SK-N-SH treated with all-trans-retinoic acid at 6 μM for 48 hours (cell line): ENCODE data around the gene CXXC5.

ENCODE experiments used
- ATAC-seq: fragments of 200-7000 bp; cut with Tn5 transposase; 3 replicates; pipeline ENCODE4 v1.9.1; 2020; ENCODE audit warnings: mild to moderate bottlenecking, moderate library complexity
- ARNTL ChIP-seq: fragments of 450-650 bp; formaldehyde crosslinking; IDR thresholded peaks from 2 replicates; pipeline ENCODE4 v1.5.0; 2020; ENCODE audit warnings: low read depth, mild to moderate bottlenecking, moderate library complexity, borderline replicate concordance
- BACH2 ChIP-seq: fragments of 250-450 bp; sonication (Bioruptor Pico); IDR thresholded peaks from 2 replicates; pipeline ENCODE4 v1.9.0; 2021; ENCODE audit warnings: mild to moderate bottlenecking, borderline replicate concordance
- CSDC2 ChIP-seq: fragments of 250-450 bp; sonication (Bioruptor Pico); IDR thresholded peaks from 2 replicates; pipeline ENCODE4 v1.5.0; 2020; ENCODE audit warnings: mild to moderate bottlenecking, moderate library complexity
- ESRRG ChIP-seq: fragments of 250-450 bp; sonication (Bioruptor Pico); IDR thresholded peaks from 2 replicates; pipeline ENCODE4 v1.6.1; 2021; ENCODE audit warnings: mild to moderate bottlenecking
- GLIS3 ChIP-seq: fragments of 250-450 bp; sonication (Bioruptor Pico); IDR thresholded peaks from 2 replicates; pipeline ENCODE4 v1.5.0; 2020; ENCODE audit warnings: mild to moderate bottlenecking, moderate library complexity
- ISL1 ChIP-seq: fragments of 250-450 bp; sonication (Bioruptor Pico); IDR thresholded peaks from 2 replicates; pipeline ENCODE4 v2.1.2; 2022; ENCODE audit warnings: mild to moderate bottlenecking, moderate library complexity
- OSR1 ChIP-seq: fragments of 250-450 bp; sonication (Bioruptor Pico); IDR thresholded peaks from 2 replicates; pipeline ENCODE4 v1.8.0; 2022; ENCODE audit warnings: moderate library complexity, mild to moderate bottlenecking, inconsistent platforms
- PATZ1 ChIP-seq: fragments of 250-450 bp; sonication (Bioruptor Pico); IDR thresholded peaks from 2 replicates; pipeline ENCODE4 v1.8.0; 2020; ENCODE audit warnings: mild to moderate bottlenecking, moderate library complexity, borderline replicate concordance
- PPARA ChIP-seq: fragments of 250-450 bp; sonication (Bioruptor Pico); IDR thresholded peaks from 2 replicates; pipeline ENCODE4 v1.5.0; 2020; ENCODE audit warnings: mild to moderate bottlenecking, borderline replicate concordance
- RARB ChIP-seq: fragments of 250-450 bp; sonication (Bioruptor Pico); IDR thresholded peaks from 2 replicates; pipeline ENCODE4 v1.8.0; 2021; ENCODE audit warnings: mild to moderate bottlenecking, moderate library complexity
- SNAI2 ChIP-seq: fragments of 250-450 bp; sonication (Bioruptor Pico); IDR thresholded peaks from 2 replicates; pipeline ENCODE4 v1.5.0; 2020; ENCODE audit warnings: mild to moderate bottlenecking, moderate library complexity
- TOX ChIP-seq: fragments of 250-450 bp; sonication (Bioruptor Pico); IDR thresholded peaks from 2 replicates; pipeline ENCODE4 v1.8.0; 2021; ENCODE audit warnings: mild to moderate bottlenecking, moderate library complexity, borderline replicate concordance
- TSHZ2 ChIP-seq: fragments of 250-450 bp; sonication (Bioruptor Pico); IDR thresholded peaks from 2 replicates; pipeline ENCODE4 v1.5.0; 2020; ENCODE audit warnings: mild to moderate bottlenecking, moderate library complexity
- ZC3H10 ChIP-seq: fragments of 250-450 bp; sonication (Bioruptor Pico); IDR thresholded peaks from 2 replicates; pipeline ENCODE4 v1.5.1; 2021; ENCODE audit warnings: mild to moderate bottlenecking, moderate library complexity
- ZFP3 ChIP-seq: fragments of 250-450 bp; sonication (Bioruptor Pico); IDR thresholded peaks from 2 replicates; pipeline ENCODE4 v1.5.0; 2020; ENCODE audit warnings: mild to moderate bottlenecking, moderate library complexity
- ZFP30 ChIP-seq: fragments of 450-650 bp; formaldehyde crosslinking; IDR thresholded peaks from 2 replicates; pipeline ENCODE4 v1.5.0; 2022; ENCODE audit warnings: mild to moderate bottlenecking, moderate library complexity
- ZNF565 ChIP-seq: fragments of 450-650 bp; formaldehyde crosslinking; conservative IDR thresholded peaks from 2 replicates; pipeline ENCODE4 v1.5.0; 2020; ENCODE audit warnings: low read depth, mild to moderate bottlenecking, moderate library complexity
- ZNF70 ChIP-seq: fragments of 450-650 bp; formaldehyde crosslinking; IDR thresholded peaks from 2 replicates; pipeline ENCODE4 v1.5.0; 2020; ENCODE audit warnings: mild to moderate bottlenecking, moderate library complexity
- ZNF8 ChIP-seq: fragments of 450-650 bp; formaldehyde crosslinking; IDR thresholded peaks from 2 replicates; pipeline ENCODE4 v1.5.0; 2020; ENCODE audit warnings: mild to moderate bottlenecking, moderate library complexity
- TF ChIP-seq, protein P1 (sequence below): fragments of 250-450 bp; sonication (Bioruptor Pico); IDR thresholded peaks from 2 replicates; pipeline ENCODE4 v1.5.1; 2020; ENCODE audit warnings: low read depth, mild to moderate bottlenecking, moderate library complexity
- TF ChIP-seq, protein P2 (sequence below): fragments of 250-450 bp; sonication (Bioruptor Pico); IDR thresholded peaks from 2 replicates; pipeline ENCODE4 v1.5.1; 2021; ENCODE audit warnings: mild to moderate bottlenecking, moderate library complexity

The CXXC5 gene

GRCh38 chr5:139684350-139684880 is 36.3 kb downstream of the CXXC5 start:
- no peak for ATAC-seq
- TF ChIP-seq ZFP30, result no peak
- no peak for TF ChIP-seq CSDC2 (CRISPR knock-in tag)
- no peak for TF ChIP-seq ZC3H10 (CRISPR knock-in tag)
- TF ChIP-seq RARB (CRISPR knock-in tag), result no peak
- no peak for TF ChIP-seq ARNTL
- TF ChIP-seq SNAI2 (CRISPR knock-in tag), result no peak
- no peak for TF ChIP-seq ZFP3 (CRISPR knock-in tag)
- TF ChIP-seq ZNF565 (CRISPR knock-in tag), result no peak
- TF ChIP-seq GLIS3 (CRISPR knock-in tag), result no peak

- TF ChIP-seq ESRRG (CRISPR knock-in tag) (no peak), TOX (CRISPR knock-in tag) (no peak), PATZ1 (CRISPR knock-in tag) (no peak), ZNF70 (no peak), OSR1 (CRISPR knock-in tag) (no peak), RARB (CRISPR knock-in tag) (no peak), ISL1 (CRISPR knock-in tag) (no peak), ZNF8 (no peak), SNAI2 (CRISPR knock-in tag) (no peak)
- ATAC-seq, result no peak
Measured at GRCh38 chr5:139684881-139685749, 37.0 kb downstream of the CXXC5 start.

- no peak for ATAC-seq
- TF ChIP-seq PATZ1 (CRISPR knock-in tag), result no peak
- no peak for TF ChIP-seq BACH2 (CRISPR knock-in tag)
- TF ChIP-seq TOX (CRISPR knock-in tag), result no peak
- TF ChIP-seq PPARA (CRISPR knock-in tag), result no peak
- TF ChIP-seq TSHZ2 (CRISPR knock-in tag), result no peak
- TF ChIP-seq, protein P1, sequence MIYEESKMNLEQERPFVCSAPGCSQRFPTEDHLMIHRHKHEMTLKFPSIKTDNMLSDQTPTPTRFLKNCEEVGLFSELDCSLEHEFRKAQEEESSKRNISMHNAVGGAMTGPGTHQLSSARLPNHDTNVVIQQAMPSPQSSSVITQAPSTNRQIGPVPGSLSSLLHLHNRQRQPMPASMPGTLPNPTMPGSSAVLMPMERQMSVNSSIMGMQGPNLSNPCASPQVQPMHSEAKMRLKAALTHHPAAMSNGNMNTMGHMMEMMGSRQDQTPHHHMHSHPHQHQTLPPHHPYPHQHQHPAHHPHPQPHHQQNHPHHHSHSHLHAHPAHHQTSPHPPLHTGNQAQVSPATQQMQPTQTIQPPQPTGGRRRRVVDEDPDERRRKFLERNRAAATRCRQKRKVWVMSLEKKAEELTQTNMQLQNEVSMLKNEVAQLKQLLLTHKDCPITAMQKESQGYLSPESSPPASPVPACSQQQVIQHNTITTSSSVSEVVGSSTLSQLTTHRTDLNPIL, result no peak
- TF ChIP-seq CSDC2 (CRISPR knock-in tag), result no peak
- TF ChIP-seq, protein P2, sequence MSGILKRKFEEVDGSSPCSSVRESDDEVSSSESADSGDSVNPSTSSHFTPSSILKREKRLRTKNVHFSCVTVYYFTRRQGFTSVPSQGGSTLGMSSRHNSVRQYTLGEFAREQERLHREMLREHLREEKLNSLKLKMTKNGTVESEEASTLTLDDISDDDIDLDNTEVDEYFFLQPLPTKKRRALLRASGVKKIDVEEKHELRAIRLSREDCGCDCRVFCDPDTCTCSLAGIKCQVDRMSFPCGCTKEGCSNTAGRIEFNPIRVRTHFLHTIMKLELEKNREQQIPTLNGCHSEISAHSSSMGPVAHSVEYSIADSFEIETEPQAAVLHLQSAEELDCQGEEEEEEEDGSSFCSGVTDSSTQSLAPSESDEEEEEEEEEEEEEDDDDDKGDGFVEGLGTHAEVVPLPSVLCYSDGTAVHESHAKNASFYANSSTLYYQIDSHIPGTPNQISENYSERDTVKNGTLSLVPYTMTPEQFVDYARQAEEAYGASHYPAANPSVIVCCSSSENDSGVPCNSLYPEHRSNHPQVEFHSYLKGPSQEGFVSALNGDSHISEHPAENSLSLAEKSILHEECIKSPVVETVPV (CRISPR knock-in tag), result no peak
- TF ChIP-seq ZFP3 (CRISPR knock-in tag), result no peak
- TF ChIP-seq ESRRG (CRISPR knock-in tag), result no peak
- no peak for TF ChIP-seq OSR1 (CRISPR knock-in tag)
- TF ChIP-seq ZNF8, result no peak
Measured at GRCh38 chr5:139685886-139686285, 37.7 kb downstream of the CXXC5 start.
